BLaER1 treated with 17β-estradiol and CSF1 and Interleukin-3, amounts not matched to agents 10 nM and 100 nM (cell line): ENCODE results near the gene FAM13A.
"Not testable (repeated sequence)": the region's sequence is repeated elsewhere in the genome, so short reads cannot be mapped to it uniquely, and the experiment has no call there.

Source experiments
- H3K27ac ChIP-seq, 11 experiments: shearing (Covaris generic); formaldehyde crosslinking; 2 replicates each; pipeline ENCODE4 v1.8.1; 2022
- H3K27me3 ChIP-seq, 11 experiments: shearing (Covaris generic); formaldehyde crosslinking; 2 replicates each; pipeline ENCODE4 v1.8.1; 2022
- H3K36me3 ChIP-seq, 11 experiments: shearing (Covaris generic); formaldehyde crosslinking; 2 replicates each; pipeline ENCODE4 v1.8.1; 2022
- H3K4me1 ChIP-seq, 10 experiments: shearing (Covaris generic); formaldehyde crosslinking; 2 replicates each; pipeline ENCODE4 v1.8.1; 2022
- H3K4me2 ChIP-seq, 11 experiments: shearing (Covaris generic); formaldehyde crosslinking; 2 replicates each; pipeline ENCODE4 v1.8.1; 2022
- H3K4me3 ChIP-seq, 10 experiments: shearing (Covaris generic); formaldehyde crosslinking; 2 replicates each; pipeline ENCODE4 v1.8.1; 2022
- H3K9ac ChIP-seq, 11 experiments: shearing (Covaris generic); formaldehyde crosslinking; 2 replicates each; pipeline ENCODE4 v1.8.1; 2022
- H3K9me3 ChIP-seq, 11 experiments: shearing (Covaris generic); formaldehyde crosslinking; replicated peaks in 1 of 11; 2 replicates each; pipeline ENCODE4 v1.8.1; 2022
- H4K20me1 ChIP-seq, 11 experiments: shearing (Covaris generic); formaldehyde crosslinking; 2 replicates each; pipeline ENCODE4 v1.8.1; 2022
- Cebpa-rat ChIP-seq, 11 experiments: shearing (Covaris generic); IDR thresholded peaks; 2 replicates each; pipeline ENCODE4 v1.8.1; 2022

Gene FAM13A

DNA sequence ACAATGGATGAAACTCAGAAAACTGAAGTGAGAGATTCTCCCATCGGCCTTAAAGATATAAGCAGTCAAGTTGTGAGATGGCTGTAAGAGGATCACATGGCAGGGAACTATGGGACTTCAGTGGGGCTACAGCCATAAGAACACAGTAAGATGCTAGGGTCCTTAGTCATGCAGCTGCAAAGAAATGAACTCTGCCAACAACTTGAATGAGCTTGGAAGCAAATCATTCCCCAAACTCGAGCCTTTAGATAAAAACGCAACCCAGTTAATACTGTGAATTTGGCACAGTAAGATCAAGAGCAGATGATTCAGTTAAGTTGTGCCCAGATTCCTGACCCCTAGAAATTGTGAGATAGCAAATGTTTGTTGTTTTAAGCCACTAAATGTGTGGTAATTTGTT is 117.3 kb downstream of the FAM13A start:
- no peaks in the 10 kb centered on the region for H4K20me1 ChIP-seq
- H3K27me3 ChIP-seq: no peaks in the 10 kb centered on the region
- no peak overlapping the region for H3K4me3 ChIP-seq
- peaks cover 0 to 5% (median 0%) of the 10 kb centered on the region in 10 experiments; a peak in 1 of 20 replicates for H3K4me1 ChIP-seq
- no peak overlapping the region for H3K4me2 ChIP-seq
- H3K9me3 ChIP-seq: no peaks in the 10 kb centered on the region
- TF ChIP-seq Cebpa-rat (IDR thresholded peaks at IDR 0.05): no peak
- no peak overlapping the region for H3K27ac ChIP-seq
- H3K36me3 ChIP-seq: no peaks in the 10 kb centered on the region
- no peak overlapping the region for H3K9ac ChIP-seq

DNA sequence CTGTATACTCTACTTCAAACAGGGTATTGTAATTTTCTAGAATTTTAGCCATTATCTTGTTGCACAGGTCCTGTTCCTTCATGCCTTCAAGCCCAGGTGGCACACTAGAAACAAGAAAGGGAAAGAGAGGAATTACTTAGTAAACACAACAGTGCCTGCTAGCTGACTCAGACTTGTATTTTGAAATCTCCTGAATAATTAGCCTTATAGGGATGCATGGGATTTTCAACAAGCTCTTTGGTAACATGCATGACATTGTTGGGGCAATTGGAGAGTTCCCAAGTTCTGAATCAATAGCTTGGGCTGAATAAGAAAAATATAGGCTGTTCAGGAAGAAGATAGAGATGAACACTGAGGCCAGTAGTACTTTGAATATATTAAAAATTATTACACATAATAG is 118.8 kb downstream of the FAM13A start:
- H3K4me3 ChIP-seq: no peak overlapping the region
- H3K4me2 ChIP-seq: peak overlapping the region in 2 of 11 experiments; percentile 19 to 22; a peak in 1 of 22 replicates
- no peak overlapping the region for H3K9ac ChIP-seq
- H4K20me1 ChIP-seq: no peaks in the 10 kb centered on the region
- TF ChIP-seq Cebpa-rat (IDR thresholded peaks at IDR 0.05): no peak
- H3K9me3 ChIP-seq: no peaks in the 10 kb centered on the region
- no peak overlapping the region for H3K27ac ChIP-seq
- peaks cover 0 to 17% (median 0%) of the 10 kb centered on the region in 10 experiments; a peak in 5 of 20 replicates for H3K4me1 ChIP-seq
- H3K36me3 ChIP-seq: no peaks in the 10 kb centered on the region
- no peaks in the 10 kb centered on the region for H3K27me3 ChIP-seq

DNA sequence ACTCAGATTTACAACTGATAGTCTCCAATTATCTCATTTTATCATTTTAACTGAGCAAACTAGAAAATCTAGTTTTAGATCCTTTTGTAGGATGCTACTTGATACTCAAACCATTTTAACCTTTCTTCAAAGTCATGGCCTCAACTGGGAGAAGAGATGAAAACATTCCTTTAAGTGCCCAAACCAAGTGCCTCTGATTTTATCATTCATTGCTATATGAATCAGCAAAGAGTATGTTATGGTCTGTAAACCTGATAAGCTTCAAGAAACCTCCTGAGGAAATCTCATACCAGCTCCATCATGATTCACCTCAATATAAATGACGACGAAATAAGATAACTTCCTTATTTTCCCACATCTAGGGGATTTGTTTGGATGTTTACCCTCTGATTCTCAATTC is 119.9 kb downstream of the FAM13A start:
- TF ChIP-seq Cebpa-rat (IDR thresholded peaks at IDR 0.05): no peak

DNA sequence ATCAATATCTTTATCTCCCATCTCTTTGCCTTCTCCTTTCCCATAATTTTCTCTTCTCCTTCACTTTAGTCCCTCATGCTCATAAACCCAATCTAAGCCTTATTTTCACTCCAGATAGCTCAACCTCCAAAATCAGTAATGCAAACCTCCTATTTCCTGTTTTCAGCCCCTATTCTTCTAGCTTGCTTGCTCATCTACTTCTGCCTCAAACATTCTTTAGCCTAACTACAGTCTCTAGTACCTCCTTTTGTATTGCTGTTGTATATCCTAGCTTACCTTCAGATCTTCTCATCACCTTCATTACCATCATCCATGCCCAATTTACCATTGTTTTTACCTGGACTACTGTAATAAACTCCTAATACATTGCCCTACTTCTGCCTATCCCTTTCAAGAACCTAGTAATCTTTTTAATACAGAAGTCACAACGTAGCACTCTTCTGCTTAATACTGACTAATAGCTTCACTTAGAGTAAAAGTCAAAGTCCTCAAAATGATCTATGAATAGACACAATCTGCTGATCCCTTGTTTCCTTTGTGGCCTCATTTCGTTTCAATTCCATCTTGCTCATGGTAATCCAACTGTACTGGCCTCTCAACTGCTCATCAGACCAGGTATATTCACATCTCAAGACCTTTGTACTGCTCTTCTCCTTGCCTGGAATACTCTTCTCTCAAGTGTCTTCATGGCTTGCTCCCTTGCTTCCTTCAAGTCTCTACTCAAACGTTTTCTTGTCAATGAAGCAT is 123.4 kb downstream of the FAM13A start:
- Histone ChIP-seq H3K4me2 (peak overlapping the region in 3 of 11 experiments; percentile 6 to 76 (median 47); a peak in 5 of 22 replicates), H3K9ac (no peak overlapping the region), H3K4me1 (peaks cover 0 to 21% (median 0%) of the 10 kb centered on the region in 10 experiments; a peak in 5 of 20 replicates), H3K27me3 (no peaks in the 10 kb centered on the region), H3K36me3 (no peaks in the 10 kb centered on the region), H4K20me1 (no peaks in the 10 kb centered on the region), H3K4me3 (no peak overlapping the region), H3K9me3 (peaks cover 0 to 12% (median 0%) of the 10 kb centered on the region in 11 experiments; a peak in 5 of 22 replicates), H3K27ac (no peak overlapping the region)
- TF ChIP-seq Cebpa-rat (IDR thresholded peaks at IDR 0.05): no peak

More for the DNA sequence above, 119.9 kb downstream of the FAM13A start:
- Histone ChIP-seq H3K27me3 (no peaks in the 10 kb centered on the region), H3K4me1 (peaks cover 0 to 21% (median 0%) of the 10 kb centered on the region in 10 experiments; a peak in 5 of 20 replicates), H3K4me3 (no peak overlapping the region), H3K27ac (no peak overlapping the region), H3K36me3 (no peaks in the 10 kb centered on the region), H4K20me1 (no peaks in the 10 kb centered on the region), H3K9ac (no peak overlapping the region), H3K9me3 (no peaks in the 10 kb centered on the region), H3K4me2 (no peak overlapping the region)

DNA sequence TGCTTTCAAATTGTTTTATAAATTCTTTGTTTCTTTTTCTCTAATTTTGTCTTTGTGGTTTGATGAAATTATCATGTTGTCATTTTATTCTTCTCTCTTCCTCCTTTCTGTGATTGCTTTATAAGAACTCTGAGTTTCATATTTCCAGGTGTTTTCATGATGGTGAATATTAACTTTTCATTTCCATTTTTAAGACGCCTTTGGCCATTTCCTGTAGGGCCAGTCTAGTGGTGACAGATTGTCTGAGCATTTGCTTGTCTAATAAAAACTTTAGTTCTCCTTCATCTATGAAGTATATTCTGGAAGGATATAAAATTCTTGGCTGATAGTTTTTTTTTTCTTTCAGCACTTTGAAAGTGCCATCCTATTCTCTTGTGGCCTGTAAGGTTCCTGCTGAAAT is 128.1 kb downstream of the FAM13A start:
- H3K36me3 ChIP-seq: no peaks in the 10 kb centered on the region
- H3K9me3 ChIP-seq: peaks cover 0 to 22% (median 0%) of the 10 kb centered on the region in 11 experiments; a peak in 5 of 22 replicates
- H3K9ac ChIP-seq: no peak overlapping the region
- H3K27ac ChIP-seq: no peak overlapping the region
- H3K27me3 ChIP-seq: no peaks in the 10 kb centered on the region
- H3K4me1 ChIP-seq: peaks cover 0 to 11% (median 0%) of the 10 kb centered on the region in 10 experiments; a peak in 5 of 20 replicates
- H3K4me2 ChIP-seq: no peak overlapping the region
- no peak overlapping the region for H3K4me3 ChIP-seq
- H4K20me1 ChIP-seq: no peaks in the 10 kb centered on the region
- TF ChIP-seq Cebpa-rat (IDR thresholded peaks at IDR 0.05): no peak

DNA sequence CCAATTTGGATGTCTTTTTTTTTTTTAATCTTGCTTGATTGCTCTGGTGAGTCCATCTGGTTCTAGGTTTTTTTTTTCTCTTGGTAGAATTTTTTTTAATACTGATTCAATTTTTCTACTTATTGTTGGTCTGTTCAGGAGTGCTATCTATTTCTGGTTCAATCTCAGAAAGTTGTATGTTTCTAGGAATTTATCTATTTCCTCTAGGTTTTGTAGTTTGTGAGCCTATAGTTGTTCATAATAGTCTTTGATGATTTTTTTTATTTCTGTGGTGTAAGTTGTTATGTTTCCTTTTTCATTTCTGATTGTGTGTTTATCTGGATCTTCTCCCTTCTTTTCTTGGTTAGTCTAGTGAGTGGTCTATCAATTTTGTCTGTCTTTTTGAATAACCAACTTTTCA is 129.6 kb downstream of the FAM13A start:
- Histone ChIP-seq H3K36me3 (no peaks in the 10 kb centered on the region), H3K27ac (no peak overlapping the region), H3K4me1 (no peaks in the 10 kb centered on the region), H3K4me2 (no peak overlapping the region), H3K27me3 (no peaks in the 10 kb centered on the region), H3K9ac (no peak overlapping the region), H4K20me1 (no peaks in the 10 kb centered on the region), H3K9me3 (peaks cover 0 to 22% (median 0%) of the 10 kb centered on the region in 11 experiments; a peak in 5 of 22 replicates), H3K4me3 (no peak overlapping the region)
- TF ChIP-seq Cebpa-rat (IDR thresholded peaks at IDR 0.05): no peak

DNA sequence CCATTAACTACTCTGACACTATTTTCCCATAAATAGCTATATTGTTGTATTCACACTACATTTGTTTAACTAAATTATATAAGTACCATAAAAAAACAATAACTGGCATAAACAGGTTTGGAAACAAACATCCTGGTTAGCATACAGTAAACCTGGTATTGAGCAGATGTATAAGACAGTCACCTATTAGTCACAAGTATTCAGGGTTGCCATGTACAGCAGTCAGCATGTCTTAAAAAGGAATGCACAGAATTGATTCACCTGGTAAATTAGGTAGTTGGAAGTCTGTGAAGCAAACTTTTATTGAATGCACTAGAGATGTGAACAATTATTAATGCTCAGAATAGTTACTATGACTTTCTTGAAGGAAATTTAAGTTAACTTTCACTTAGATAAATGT is 137.9 kb downstream of the FAM13A start:
- peaks cover 6 to 23% (median 17%) of the 10 kb centered on the region in 11 experiments; a peak in 21 of 22 replicates for H3K9me3 ChIP-seq
- H3K4me2 ChIP-seq: no peak overlapping the region
- no peak for TF ChIP-seq Cebpa-rat (IDR thresholded peaks at IDR 0.05)
- no peaks in the 10 kb centered on the region for H3K36me3 ChIP-seq
- H4K20me1 ChIP-seq: no peaks in the 10 kb centered on the region
- no peaks in the 10 kb centered on the region for H3K27me3 ChIP-seq
- H3K4me1 ChIP-seq: no peaks in the 10 kb centered on the region
- H3K4me3 ChIP-seq: no peak overlapping the region
- no peak overlapping the region for H3K9ac ChIP-seq
- no peak overlapping the region for H3K27ac ChIP-seq

DNA sequence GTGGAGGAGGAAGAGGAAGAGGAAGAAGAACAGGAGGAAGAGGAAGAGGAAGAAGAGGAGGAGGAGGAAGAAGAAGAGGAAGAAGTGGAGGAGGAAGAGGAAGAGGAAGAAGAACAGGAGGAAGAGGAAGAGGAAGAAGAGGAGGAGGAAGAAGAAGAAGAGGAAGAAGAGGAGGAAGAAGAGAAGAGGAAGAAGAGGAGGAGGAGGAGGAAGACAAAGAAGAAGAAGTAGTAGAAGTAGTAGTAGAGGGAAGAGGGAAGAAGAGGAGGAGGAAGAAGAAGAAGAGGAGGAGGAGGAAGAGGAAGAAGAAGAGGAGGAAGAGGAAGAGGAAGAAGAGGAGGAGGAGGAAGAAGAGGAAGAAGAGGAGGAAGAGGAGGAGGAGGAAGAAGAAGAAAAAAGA is 143.8 kb downstream of the FAM13A start:
- not testable (repeated sequence) for H4K20me1 ChIP-seq, H3K9ac ChIP-seq, H3K36me3 ChIP-seq, H3K27me3 ChIP-seq, H3K4me3 ChIP-seq, H3K4me2 ChIP-seq, H3K4me1 ChIP-seq, H3K27ac ChIP-seq
- H3K9me3 ChIP-seq: peaks cover 0 to 15% (median 5%) of the 10 kb centered on the region in 11 experiments; a peak in 10 of 22 replicates

DNA sequence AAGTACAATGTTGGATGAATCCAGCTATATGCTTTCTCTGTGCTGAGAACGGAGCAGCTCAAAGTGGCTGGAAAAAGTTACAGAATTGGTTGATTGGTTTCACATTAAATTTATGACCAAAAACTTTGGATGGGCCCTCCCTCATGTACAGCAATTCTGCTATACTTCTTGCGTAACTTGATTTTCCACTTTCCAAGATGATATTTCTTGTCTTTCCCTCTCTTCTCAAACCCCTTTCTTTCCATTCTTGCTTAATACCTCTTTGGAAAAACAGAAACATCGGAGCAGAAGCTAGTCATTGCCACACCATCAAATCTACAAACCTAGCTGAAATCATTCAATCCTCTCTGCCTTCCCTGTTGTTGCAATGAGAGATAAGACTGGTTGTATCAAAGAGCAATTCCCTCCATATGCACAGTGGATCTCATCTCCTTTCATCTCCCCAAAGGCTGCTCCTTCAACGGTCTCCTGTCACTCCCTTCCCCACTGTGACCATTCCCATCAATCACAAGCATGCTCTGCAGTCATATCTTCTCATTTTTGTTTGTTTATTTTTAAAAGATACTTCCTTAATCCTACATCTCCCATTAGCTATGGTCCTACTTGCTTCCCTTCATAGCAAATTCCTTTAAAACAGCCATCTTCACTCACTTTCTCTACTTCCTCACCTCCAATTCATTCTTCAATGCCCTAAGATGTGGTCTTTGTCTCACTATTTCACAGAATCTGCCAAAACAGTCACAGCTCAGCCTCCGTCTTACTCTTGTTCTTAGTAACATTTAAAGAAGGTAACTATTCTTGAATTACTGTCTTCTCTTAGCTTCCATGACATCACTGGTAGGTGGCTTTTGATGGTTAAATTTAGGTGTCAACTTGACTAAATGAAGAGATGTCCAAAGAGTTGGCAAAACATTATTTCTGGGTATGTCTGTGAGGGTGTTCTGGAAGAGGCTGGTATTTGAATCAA is 145.5 kb downstream of the FAM13A start:
- Histone ChIP-seq H3K27ac (no peak overlapping the region), H3K4me3 (no peak overlapping the region), H3K4me2 (peak overlapping the region in 1 of 11 experiments; percentile 7; a peak in 1 of 22 replicates), H3K9me3 (peaks cover 0 to 15% (median 5%) of the 10 kb centered on the region in 11 experiments; a peak in 10 of 22 replicates), H3K4me1 (0 out of 20 replicates have a peak, but pooled peaks cover 0 to 7% (median 0%) of the 10 kb centered on the region in 10 experiments), H3K36me3 (no peaks in the 10 kb centered on the region), H3K27me3 (no peaks in the 10 kb centered on the region), H4K20me1 (no peaks in the 10 kb centered on the region), H3K9ac (no peak overlapping the region)
- TF ChIP-seq Cebpa-rat (IDR thresholded peaks at IDR 0.05): peak in 2 of 11 experiments; percentile 37 to 61; a peak in 1 of 22 replicates
